ENCODE measurements around the gene CACNB3. TPM values are rescaled to one million over a fixed set of nuclear protein-coding genes. Genes with fewer than 3 reads are reported as not detected.
A peak's percentile ranks its signal among the peaks of the same experiment; 100 is the strongest.

The CACNB3 gene
- total RNA-seq, 5 donors from 2014 or later (not counting 1 experiment from before 2014, with no cell fraction given) = 4.3 to 12.4 (median 8.9) TPM

GRCh38 chr12:48810903-48811431 is 7.3 kb upstream of the CACNB3 start:
- Histone ChIP-seq H3K36me3 (ENCODE audit: control insufficient read depth in 2 of 2, extremely low read depth in 1 of 2, insufficient read depth in 1 of 2, low read length in 1 of 2) (no peaks in the 10 kb centered on the region), H3K27ac (ENCODE audit: low read length) (no peak overlapping the region), H3K27me3 (replicated peaks in 1 of 2; ENCODE audit: control insufficient read depth in 2 of 2, extremely low read depth in 1 of 2, insufficient read depth in 2 of 2, low read length in 1 of 2) (peaks cover 0 to 3% of the 10 kb centered on the region in 2 experiments), H3K9me3 (no peaks in the 10 kb centered on the region), H3K4me1 (ENCODE audit: control insufficient read depth in 1 of 2, extremely low read depth in 1 of 2, insufficient read depth in 2 of 2, low read length in 2 of 2) (peaks cover 6 to 20% of the 10 kb centered on the region in 2 experiments), H3K4me3 (ENCODE audit: control insufficient read depth in 1 of 2, extremely low read depth in 1 of 2, low read length in 1 of 2) (no peak overlapping the region)
- ChIA-PET POLR2A (no interaction called here), CTCF (interaction anchor here in 1 of 2 donors (0.7 kb wide), 1 partner anchor 18 kb away, joined by 4 read pairs; no protein-coding TSS in a partner anchor)
- 100% methylated on average over 1 of the region's 5 CpGs for WGBS (ENCODE audit: insufficient coverage)
- no peaks in the 10 kb centered on the region for H3K27me3 Mint-ChIP-seq
- H3K36me3 Mint-ChIP-seq = no peaks in the 10 kb centered on the region
- no peak for ATAC-seq (replicated peaks in 1 of 4)
- DNase-seq = no peak
- H3K9me3 Mint-ChIP-seq = no peaks in the 10 kb centered on the region
- peak overlapping the region in 1 of 2 donors; percentile 23 for H3K27ac Mint-ChIP-seq
- H3K4me1 Mint-ChIP-seq = peaks cover 8 to 16% (median 12%) of the 10 kb centered on the region in 3 donors
- no peak overlapping the region for H3K4me3 Mint-ChIP-seq

- Histone ChIP-seq H3K4me3 (ENCODE audit: control insufficient read depth in 1 of 2, extremely low read depth in 1 of 2, low read length in 1 of 2) (no peak overlapping the region), H3K27me3 (replicated peaks in 1 of 2; ENCODE audit: control insufficient read depth in 2 of 2, extremely low read depth in 1 of 2, insufficient read depth in 2 of 2, low read length in 1 of 2) (peaks cover 0 to 4% of the 10 kb centered on the region in 2 experiments), H3K9me3 (no peaks in the 10 kb centered on the region), H3K36me3 (ENCODE audit: control insufficient read depth in 2 of 2, extremely low read depth in 1 of 2, insufficient read depth in 1 of 2, low read length in 1 of 2) (no peaks in the 10 kb centered on the region), H3K4me1 (ENCODE audit: control insufficient read depth in 1 of 2, extremely low read depth in 1 of 2, insufficient read depth in 2 of 2, low read length in 2 of 2) (peaks cover 7 to 26% of the 10 kb centered on the region in 2 experiments), H3K27ac (ENCODE audit: low read length) (no peak overlapping the region)
- ChIA-PET CTCF (interaction anchor here (0.5 to 0.7 kb wide), 2 partner anchors 11 to 18 kb away, joined by 4 to 6 read pairs; no protein-coding TSS in a partner anchor), POLR2A (interaction anchor here in 1 of 2 donors (0.6 kb wide), 1 partner anchor 481 kb away, joined by 3 read pairs; no protein-coding TSS in a partner anchor)
- DNase-seq = no peak
- Mint-ChIP-seq H3K4me1 (peaks cover 12 to 22% (median 18%) of the 10 kb centered on the region in 3 donors), H3K4me3 (no peak overlapping the region), H3K36me3 (no peaks in the 10 kb centered on the region), H3K27ac (no peak overlapping the region), H3K27me3 (peaks cover 0 to 4% of the 10 kb centered on the region in 2 donors), H3K9me3 (no peaks in the 10 kb centered on the region)
- 78% methylated on average over 2 of the region's 5 CpGs for WGBS (ENCODE audit: insufficient coverage)
- no peak for ATAC-seq (replicated peaks in 1 of 4)
Measured at GRCh38 chr12:48811437-48812090, 6.7 kb upstream of the CACNB3 start.

DNA sequence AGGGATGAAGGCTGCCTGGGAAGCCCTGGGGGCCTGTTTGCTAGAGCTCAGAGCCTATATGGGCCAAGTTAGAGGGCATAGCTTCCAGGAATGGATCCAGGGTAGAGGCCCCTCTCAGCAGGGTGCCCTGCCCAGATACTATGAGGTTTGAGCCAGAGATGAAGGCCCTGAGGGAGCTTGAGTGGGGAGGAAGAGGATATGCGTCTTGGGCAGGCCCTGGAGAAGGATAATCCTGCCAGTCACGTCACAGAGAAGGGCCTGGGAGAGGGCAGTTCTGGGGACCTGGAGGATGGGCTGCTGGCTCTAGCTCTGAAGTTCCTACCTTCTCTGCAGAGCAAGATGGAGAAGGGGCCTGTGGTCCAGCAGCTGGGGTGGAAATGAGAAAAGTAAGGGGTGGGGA is 5.9 kb upstream of the CACNB3 start:
- H3K9me3 ChIP-seq = no peaks in the 10 kb centered on the region
- Mint-ChIP-seq H3K27ac (peak overlapping the region; percentile 2 to 62), H3K4me1 (peaks cover 19 to 29% (median 24%) of the 10 kb centered on the region in 3 donors), H3K36me3 (no peaks in the 10 kb centered on the region), H3K4me3 (peak overlapping the region; percentile 17 to 44 (median 33)), H3K9me3 (no peaks in the 10 kb centered on the region), H3K27me3 (peaks cover 0 to 4% of the 10 kb centered on the region in 2 donors)
- peaks cover 5 to 34% of the 10 kb centered on the region in 2 experiments for H3K4me1 ChIP-seq (ENCODE audit: control insufficient read depth in 1 of 2, extremely low read depth in 1 of 2, insufficient read depth in 2 of 2, low read length in 2 of 2)
- DNase-seq (no peak), ATAC-seq (replicated peaks in 1 of 4) (no peak)
- no peaks in the 10 kb centered on the region for H3K36me3 ChIP-seq (ENCODE audit: control insufficient read depth in 2 of 2, extremely low read depth in 1 of 2, insufficient read depth in 1 of 2, low read length in 1 of 2)
- no peak overlapping the region for H3K4me3 ChIP-seq (ENCODE audit: control insufficient read depth in 1 of 2, extremely low read depth in 1 of 2, low read length in 1 of 2)
- peaks cover 0 to 12% of the 10 kb centered on the region in 2 experiments for H3K27me3 ChIP-seq (replicated peaks in 1 of 2; ENCODE audit: control insufficient read depth in 2 of 2, extremely low read depth in 1 of 2, insufficient read depth in 2 of 2, low read length in 1 of 2)
- no peak overlapping the region for H3K27ac ChIP-seq (ENCODE audit: low read length)
- 87% methylated on average over 2 of the region's 2 CpGs for WGBS (ENCODE audit: insufficient coverage)
- ChIA-PET CTCF (no interaction called here), POLR2A (interaction anchor here in 1 of 2 donors (0.6 kb wide), 1 partner anchor 480 kb away, joined by 3 read pairs; no protein-coding TSS in a partner anchor)

- 17% methylated on average over 9 of the region's 18 CpGs for WGBS (ENCODE audit: insufficient coverage)
- Mint-ChIP-seq H3K36me3 (no peaks in the 10 kb centered on the region), H3K27me3 (peaks cover 0 to 4% of the 10 kb centered on the region in 2 donors), H3K27ac (peak overlapping the region; percentile 78), H3K9me3 (no peaks in the 10 kb centered on the region), H3K4me1 (peaks cover 25 to 36% (median 29%) of the 10 kb centered on the region in 3 donors), H3K4me3 (peak overlapping the region; percentile 84 to 91 (median 89))
- Histone ChIP-seq H3K9me3 (no peaks in the 10 kb centered on the region), H3K4me3 (ENCODE audit: control insufficient read depth in 1 of 2, extremely low read depth in 1 of 2, low read length in 1 of 2) (peak overlapping the region in 1 of 2 donors; percentile 77), H3K27me3 (replicated peaks in 1 of 2; ENCODE audit: control insufficient read depth in 2 of 2, extremely low read depth in 1 of 2, insufficient read depth in 2 of 2, low read length in 1 of 2) (peaks cover 0 to 17% of the 10 kb centered on the region in 2 experiments), H3K36me3 (ENCODE audit: control insufficient read depth in 2 of 2, extremely low read depth in 1 of 2, insufficient read depth in 1 of 2, low read length in 1 of 2) (no peaks in the 10 kb centered on the region), H3K4me1 (ENCODE audit: control insufficient read depth in 1 of 2, extremely low read depth in 1 of 2, insufficient read depth in 2 of 2, low read length in 2 of 2) (peaks cover 8 to 41% of the 10 kb centered on the region in 2 experiments), H3K27ac (ENCODE audit: low read length) (peak overlapping the region; percentile 29)
- ChIA-PET POLR2A (no interaction called here), CTCF (no interaction called here)
- DNase-seq (no peak), ATAC-seq (replicated peaks in 1 of 4) (no peak)
Measured at GRCh38 chr12:48813465-48814261, 4.6 kb upstream of the CACNB3 start.

GRCh38 chr12:48814262-48815125 is 3.8 kb upstream of the CACNB3 start:
- H3K27ac Mint-ChIP-seq = peak overlapping the region in 1 of 2 donors; percentile 78
- H3K4me1 Mint-ChIP-seq = peaks cover 31 to 41% (median 37%) of the 10 kb centered on the region in 3 donors
- peak in 34 of 35 experiments; percentile 12 to 84 (median 48) for DNase-seq
- Histone ChIP-seq H3K9me3 (no peaks in the 10 kb centered on the region), H3K27ac (ENCODE audit: low read length) (peak overlapping the region; percentile 1), H3K36me3 (ENCODE audit: control insufficient read depth in 2 of 2, extremely low read depth in 1 of 2, insufficient read depth in 1 of 2, low read length in 1 of 2) (no peaks in the 10 kb centered on the region), H3K27me3 (replicated peaks in 1 of 2; ENCODE audit: control insufficient read depth in 2 of 2, extremely low read depth in 1 of 2, insufficient read depth in 2 of 2, low read length in 1 of 2) (peaks cover 0 to 17% of the 10 kb centered on the region in 2 experiments), H3K4me3 (ENCODE audit: control insufficient read depth in 1 of 2, extremely low read depth in 1 of 2, low read length in 1 of 2) (peak overlapping the region; percentile 65 to 77), H3K4me1 (ENCODE audit: control insufficient read depth in 1 of 2, extremely low read depth in 1 of 2, insufficient read depth in 2 of 2, low read length in 2 of 2) (peaks cover 8 to 49% of the 10 kb centered on the region in 2 experiments)
- peak; percentile 64 to 74 (median 70) for ATAC-seq (replicated peaks in 1 of 4)
- ChIA-PET CTCF (interaction anchor here (0.6 to 1.2 kb wide), 5 partner anchors 19 to 1703 kb away, joined by 3 to 7 read pairs (median 5); no protein-coding TSS in a partner anchor), POLR2A (interaction anchor here in 1 of 2 donors (0.7 kb wide), 1 partner anchor 61 kb away, joined by 3 read pairs; no protein-coding TSS in a partner anchor)
- WGBS (ENCODE audit: insufficient coverage) = under 1% methylated on average over 62 of the region's 70 CpGs
- H3K4me3 Mint-ChIP-seq = peak overlapping the region; percentile 84 to 91 (median 89)
- no peaks in the 10 kb centered on the region for H3K36me3 Mint-ChIP-seq
- H3K9me3 Mint-ChIP-seq = no peaks in the 10 kb centered on the region
- H3K27me3 Mint-ChIP-seq = peaks cover 0 to 4% of the 10 kb centered on the region in 2 donors

All from T-cell (primary cell).